Heart left ventricle (tissue), 16 donors: ENCODE measurements around the gene PTPN13. TPM values are rescaled to one million over a fixed set of nuclear protein-coding genes. Genes with fewer than 3 reads are reported as not detected.
A peak's percentile ranks its signal among the peaks of the same experiment; 100 is the strongest.

Experiments
- ATAC-seq, 4 donors: fragments of 200-7000 bp; cut with Tn5 transposase; one replicate each; pipeline ENCODE4 v1.9.1; 2020 to 2022; ENCODE audit warnings: moderate library complexity in 4 of 4, mild to moderate bottlenecking in 3 of 4, moderate number of reproducible peaks in 1 of 4
- DNase-seq, 5 donors: peaks; one replicate each; pipeline ENCODE4 v3.0.0-alpha.2; 2020
- H3K27ac ChIP-seq, 12 donors: fragments of 200-600 bp; sonication (generic) in 4 of 12; one replicate each; pipeline versions ENCODE4 v1.5.0 to v1.8.0; 2016 to 2022; ENCODE audit warnings: mild to moderate bottlenecking in 2 of 12
- H3K27me3 ChIP-seq, 9 donors: fragments of 200-600 bp; sonication (generic) in 2 of 9; one replicate each; pipeline versions ENCODE4 v1.5.1 to v1.8.0; 2016 to 2022; ENCODE audit warnings: mild to moderate bottlenecking in 3 of 9
- H3K36me3 ChIP-seq, 9 donors: fragments of 200-600 bp; sonication (generic) in 2 of 9; one replicate each; pipeline versions ENCODE4 v1.5.0 to v1.8.0; 2018 to 2022; ENCODE audit warnings: mild to moderate bottlenecking in 2 of 9
- H3K4me1 ChIP-seq, 12 donors: fragments of 200-600 bp; sonication (generic) in 4 of 12; one replicate each; pipeline versions ENCODE4 v1.5.0 to v1.8.0; 2016 to 2022; ENCODE audit warnings: mild to moderate bottlenecking in 3 of 12
- H3K4me3 ChIP-seq, 12 donors: fragments of 200-600 bp; sonication (generic) in 4 of 12; one replicate each; pipeline versions ENCODE4 v1.5.0 to v1.8.0; 2017 to 2022; ENCODE audit warnings: mild to moderate bottlenecking in 9 of 12, moderate library complexity in 4 of 12
- H3K9me3 ChIP-seq, 12 donors: fragments of 200-600 bp; sonication (generic) in 4 of 12; one replicate each; pipeline versions ENCODE4 v1.5.0 to v1.8.0; 2016 to 2022; ENCODE audit warnings: mild to moderate bottlenecking in 1 of 12
- POLR2A ChIP-seq, 2 donors: fragments of 450-650 bp; IDR thresholded peaks; one replicate each; pipeline ENCODE4 v1.6.1; 2017; ENCODE audit warnings: antibody characterized with exemption in 2 of 2, mild to moderate bottlenecking in 2 of 2, moderate library complexity in 2 of 2
- WGBS, 4 donors: extraction: QIAGEN DNeasy Blood & Tissue Kit in 2 of 4; methylation state at CpG; one replicate each; pipeline versions ENCODE4 v1.1.5 to v1.1.7; 2013 to 2018; 5-methylcytosine and 5-hydroxymethylcytosine counted together
- intact Hi-C, 10 donors: fragments of 100-400 bp; cut with DNase I; formaldehyde crosslinking; loops; one replicate each; pipeline versions ENCODE4 v1.11.1 to v1.14.2; 2022
- polyA plus RNA-seq, 2 donors: library from polyadenylated mRNA; stranded (reverse); fragments of 200-250 nt; gene quantifications; one replicate each; pipeline ENCODE4 v1.2.3, GENCODE V29; 2013
- total RNA-seq, 9 donors: library from RNA; depleted of rRNA in 2 of 9; stranded (reverse); fragments of >200 nt in 2 of 9; fragmentation: NEBNext Ultra II Directional in 3 of 9; extraction: Animal tissue kit (Norgen Biotek cat#: 25700) in 3 of 9; gene quantifications; one replicate each; pipeline versions ENCODE4 v1.1.0 to v1.2.4, GENCODE V29; 2016 to 2023
- TF ChIP-seq, protein P1 (sequence below), 12 donors: fragments of 200-600 bp; sonication (generic) in 4 of 12; IDR thresholded peaks; one replicate each; pipeline versions ENCODE4 v1.5.0 to v1.8.0; 2018 to 2022; ENCODE audit warnings: antibody characterized with exemption in 12 of 12, mild to moderate bottlenecking in 5 of 12
- donor health status: ischemic (EF 13 %, LVEDD 7.1; RV severe dilation, severe dysfunction).
- donor health status: healthy with polysubstance abuse.
- donor health status: DM: no; HTN: yes; CAD: no.
- donor health status: DM: no; HTN: no; CAD: no.
- donor health status: ischemic (EF 25% LVEDD 6.9; RV normal size, moderate dysfunction).
- donor health status: ischemic (EF 25% LVEDD 5.7; RV mildly dilated, moderate dysfunction).
- donor health status: healthy.
- donor health status: DM: yes; HTN: yes; CAD: no.
- donor health status: ischemic (EF 35%, LVEDD 5.7; RV mildly dilated, moderate dysfunction).
- donor health status: nonischemic (EF 11% LVEDD 7.7; RV severe dilation, severe dysfunction).
- donor health status: DM: yes; HTN: yes; CAD: no.
- donor health status: PGD.
- donor health status: ischemic (EF 29% LVEDD 5.4; RV normal size, mild dysfunction).
- donor health status: nonischemic (EF 23%, LVEDD 6.1; RV moderate dilation, normal function).

PTPN13 gene
- total and polyA plus RNA-seq, 11 donors, result 0.60 to 14.3 (median 3.6) TPM

DNA sequence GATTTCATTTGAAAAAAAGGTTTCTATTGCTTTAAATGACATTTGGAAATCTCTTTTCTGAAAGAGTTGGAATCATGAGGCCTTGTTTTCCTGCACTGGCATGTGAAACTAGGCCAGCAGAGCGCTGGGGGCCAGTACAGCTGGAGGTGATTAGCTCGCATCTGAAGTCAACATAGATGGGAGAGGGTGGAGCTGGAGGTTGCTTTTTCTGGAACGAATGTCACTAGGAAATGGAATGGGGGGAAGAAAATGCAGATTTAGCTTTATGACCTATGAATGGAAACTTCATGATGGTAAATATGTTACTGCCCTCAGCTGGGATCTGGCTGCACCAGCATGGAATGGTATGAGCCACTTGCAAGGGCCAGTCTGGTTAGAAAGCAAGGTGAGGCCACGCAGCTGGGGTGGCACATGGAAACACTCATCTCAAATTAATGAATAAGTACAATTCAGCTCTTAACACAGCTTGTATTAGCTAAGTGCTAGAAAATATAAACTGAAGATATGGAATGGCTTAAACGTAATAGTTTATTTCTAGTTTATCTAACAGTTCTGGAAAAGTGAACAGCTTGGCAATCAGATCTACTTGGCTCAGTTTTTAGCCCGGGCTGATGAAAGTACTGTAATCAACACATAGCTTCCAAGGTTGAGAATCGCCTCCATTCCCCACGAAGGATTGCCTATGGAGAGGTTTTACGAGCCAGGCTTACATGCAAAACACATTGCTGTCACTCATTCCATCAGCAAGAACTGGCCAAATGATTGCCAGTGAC is 222.6 kb downstream of the PTPN13 start:
- Histone ChIP-seq H3K9me3 (peaks cover 0 to 14% (median 0%) of the 10 kb centered on the region in 12 donors), H3K27ac (peak overlapping the region in 4 of 12 donors; percentile 45 to 62 (median 57)), H3K27me3 (no peaks in the 10 kb centered on the region), H3K4me1 (peaks cover 0 to 11% (median 0%) of the 10 kb centered on the region in 12 donors), H3K4me3 (no peak overlapping the region), H3K36me3 (peaks cover 0 to 31% (median 2%) of the 10 kb centered on the region in 9 donors)
- ATAC-seq, result peak; percentile 50 to 87 (median 79)
- WGBS, 4 donors, result 66 to 75% (median 68%) methylated on average over 9 of the region's 9 CpGs
- DNase-seq, result peak in 3 of 5 donors; percentile 33 to 58 (median 38)
- intact Hi-C loops, result no loop called here
- TF ChIP-seq POLR2A (IDR thresholded peaks at IDR 0.05), result no peak
- TF ChIP-seq, protein P1, sequence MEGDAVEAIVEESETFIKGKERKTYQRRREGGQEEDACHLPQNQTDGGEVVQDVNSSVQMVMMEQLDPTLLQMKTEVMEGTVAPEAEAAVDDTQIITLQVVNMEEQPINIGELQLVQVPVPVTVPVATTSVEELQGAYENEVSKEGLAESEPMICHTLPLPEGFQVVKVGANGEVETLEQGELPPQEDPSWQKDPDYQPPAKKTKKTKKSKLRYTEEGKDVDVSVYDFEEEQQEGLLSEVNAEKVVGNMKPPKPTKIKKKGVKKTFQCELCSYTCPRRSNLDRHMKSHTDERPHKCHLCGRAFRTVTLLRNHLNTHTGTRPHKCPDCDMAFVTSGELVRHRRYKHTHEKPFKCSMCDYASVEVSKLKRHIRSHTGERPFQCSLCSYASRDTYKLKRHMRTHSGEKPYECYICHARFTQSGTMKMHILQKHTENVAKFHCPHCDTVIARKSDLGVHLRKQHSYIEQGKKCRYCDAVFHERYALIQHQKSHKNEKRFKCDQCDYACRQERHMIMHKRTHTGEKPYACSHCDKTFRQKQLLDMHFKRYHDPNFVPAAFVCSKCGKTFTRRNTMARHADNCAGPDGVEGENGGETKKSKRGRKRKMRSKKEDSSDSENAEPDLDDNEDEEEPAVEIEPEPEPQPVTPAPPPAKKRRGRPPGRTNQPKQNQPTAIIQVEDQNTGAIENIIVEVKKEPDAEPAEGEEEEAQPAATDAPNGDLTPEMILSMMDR (IDR thresholded peaks at IDR 0.05), result no peak

DNA sequence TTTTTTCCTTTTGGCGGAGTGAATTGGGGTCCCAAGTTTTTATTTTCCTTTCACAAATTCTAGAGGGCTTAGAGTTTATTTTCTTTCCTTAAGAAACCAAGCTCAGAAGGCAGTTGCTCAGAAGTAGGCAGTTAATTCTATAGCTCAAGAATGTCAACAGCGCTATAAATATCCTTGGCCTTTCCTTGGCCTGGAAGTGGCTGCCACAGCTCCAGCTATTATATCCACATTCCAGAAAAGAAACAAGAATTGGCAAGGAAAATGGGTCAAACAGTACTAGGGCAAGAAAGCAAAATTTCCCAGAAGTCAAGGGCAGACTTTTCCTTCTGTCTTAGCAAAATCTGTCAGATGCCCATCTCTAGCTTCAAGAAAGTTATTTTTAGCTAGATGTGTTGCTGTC is 224.1 kb downstream of the PTPN13 start:
- Histone ChIP-seq H3K4me1 (peaks cover 0 to 11% (median 0%) of the 10 kb centered on the region in 12 donors), H3K4me3 (no peak overlapping the region), H3K27me3 (no peaks in the 10 kb centered on the region), H3K9me3 (peaks cover 0 to 14% (median 0%) of the 10 kb centered on the region in 12 donors), H3K27ac (no peak overlapping the region), H3K36me3 (peaks cover 0 to 19% (median 2%) of the 10 kb centered on the region in 9 donors)
- WGBS, 4 donors, result 95 to 98% (median 96%) methylated on average over 2 of the region's 2 CpGs
- ATAC-seq (no peak), DNase-seq (no peak)
- intact Hi-C loops, result no loop called here
- TF ChIP-seq, protein P1 (IDR thresholded peaks at IDR 0.05), result no peak
- TF ChIP-seq POLR2A (IDR thresholded peaks at IDR 0.05), result no peak

DNA sequence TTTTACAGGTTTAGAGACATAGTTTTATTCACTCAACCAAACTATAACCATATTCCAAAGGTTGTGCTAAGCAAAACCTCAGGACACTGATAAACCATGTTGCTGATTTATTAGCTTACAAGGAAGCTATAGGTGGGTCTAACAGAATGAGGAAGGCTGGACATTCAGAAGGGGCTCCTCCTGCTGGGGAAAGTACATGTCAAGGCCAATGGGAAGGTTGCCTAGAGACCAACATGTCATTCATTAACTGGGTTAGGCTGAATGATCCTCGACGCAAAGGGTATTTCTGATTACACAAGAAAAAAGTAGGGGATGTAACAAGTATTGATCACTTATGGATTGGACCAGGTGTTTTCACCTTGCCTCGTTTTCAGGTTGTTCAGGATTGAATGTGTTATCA is 224.7 kb downstream of the PTPN13 start:
- Histone ChIP-seq H3K4me3 (no peak overlapping the region), H3K27me3 (no peaks in the 10 kb centered on the region), H3K9me3 (peaks cover 0 to 14% (median 0%) of the 10 kb centered on the region in 12 donors), H3K4me1 (peaks cover 0 to 11% (median 0%) of the 10 kb centered on the region in 12 donors), H3K27ac (no peak overlapping the region), H3K36me3 (peaks cover 0 to 13% (median 2%) of the 10 kb centered on the region in 9 donors)
- 88 to 95% (median 93%) methylated on average over 3 of the region's 3 CpGs for WGBS, 4 donors
- no peak for ATAC-seq
- no peak for DNase-seq
- intact Hi-C loops, result no loop called here
- TF ChIP-seq, protein P1 (IDR thresholded peaks at IDR 0.05), result no peak
- no peak for TF ChIP-seq POLR2A (IDR thresholded peaks at IDR 0.05)

DNA sequence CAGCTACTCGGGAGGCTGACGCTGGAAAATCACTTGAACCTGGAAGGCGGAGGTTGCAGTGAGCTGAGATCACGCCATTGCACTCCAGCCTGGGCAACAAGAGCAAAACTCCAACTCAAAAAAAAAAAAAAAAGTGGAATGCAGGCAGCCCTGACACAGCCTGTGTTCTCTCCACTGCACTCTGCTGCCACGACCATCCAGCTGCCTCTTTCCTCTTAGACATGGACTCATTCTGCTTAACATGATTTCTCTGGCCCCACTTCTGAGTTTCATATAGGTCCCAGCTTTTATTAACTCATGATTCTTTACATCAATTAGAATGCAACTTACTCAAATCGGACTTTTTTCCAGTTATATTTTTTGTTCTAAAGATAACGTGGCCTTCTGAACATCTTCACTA is 225.4 kb downstream of the PTPN13 start:
- intact Hi-C loops, result no loop called here
- ATAC-seq, result no peak
- H3K36me3 ChIP-seq, result peaks cover 0 to 14% (median 0%) of the 10 kb centered on the region in 9 donors

More for the DNA sequence above, 225.4 kb downstream of the PTPN13 start:
- no peak for DNase-seq
- Histone ChIP-seq H3K4me3 (no peak overlapping the region), H3K27ac (no peak overlapping the region), H3K4me1 (peaks cover 0 to 11% (median 0%) of the 10 kb centered on the region in 12 donors), H3K27me3 (no peaks in the 10 kb centered on the region), H3K9me3 (peaks cover 0 to 14% (median 0%) of the 10 kb centered on the region in 12 donors)
- WGBS, 4 donors, result 90 to 92% (median 91%) methylated on average over 7 of the region's 7 CpGs
- no peak for TF ChIP-seq POLR2A (IDR thresholded peaks at IDR 0.05)
- TF ChIP-seq, protein P1 (IDR thresholded peaks at IDR 0.05), result no peak
